Activated CD8-positive, alpha-beta T cell treated with anti-CD3 and anti-CD28 coated beads, Interleukin-2, amount 10 ng/mL, durations not matched to agents 7 days and 5 days (primary cell): ENCODE measurements around the gene MYL11. TPM values are rescaled to one million over a fixed set of nuclear protein-coding genes. Genes with fewer than 3 reads are reported as not detected.

Experiments
- ATAC-seq: fragments of 150-1000 bp; cut with Tn5 transposase; one replicate; pipeline ENCODE4 v1.10.0; 2021; ENCODE audit warnings: moderate library complexity
- CTCF ChIA-PET: fragments of 350-600 bp; sonication (Branson Sonifier 250); formaldehyde crosslinking; loops from one replicate; lab custom pipeline; 2021; ENCODE audit warnings: antibody characterized with exemption; lab: Charles Lee
- POLR2A ChIA-PET: fragments of 350-600 bp; sonication (Branson Sonifier 250); formaldehyde crosslinking; loops from one replicate; lab custom pipeline; 2021; ENCODE audit warnings: antibody characterized with exemption; lab: Charles Lee
- DNase-seq: peaks from one replicate; pipeline ENCODE4 v3.0.0-alpha.2; 2020
- H3K27ac Mint-ChIP-seq: one replicate; pipeline ENCODE4 v1.8.0; 2021; ENCODE audit warnings: mild to moderate bottlenecking, mixed read lengths
- H3K27me3 Mint-ChIP-seq: one replicate; pipeline ENCODE4 v1.8.0; 2021; ENCODE audit warnings: low read depth, mixed read lengths
- H3K36me3 Mint-ChIP-seq: one replicate; pipeline ENCODE4 v1.8.0; 2021; ENCODE audit warnings: low read depth, mixed read lengths
- H3K4me1 Mint-ChIP-seq: one replicate; pipeline ENCODE4 v1.8.0; 2021; ENCODE audit warnings: low read depth, mixed read lengths
- H3K4me3 Mint-ChIP-seq: one replicate; pipeline ENCODE4 v1.8.0; 2021; ENCODE audit warnings: mild to moderate bottlenecking, mixed read lengths
- H3K9me3 Mint-ChIP-seq: one replicate; pipeline ENCODE4 v1.8.0; 2022; ENCODE audit warnings: mixed read lengths; ENCODE audit not compliant: insufficient read depth
- total RNA-seq, 2 experiments: library from RNA; stranded (reverse); gene quantifications; one replicate each; pipeline ENCODE4 v1.2.3, GENCODE V29; 2021

The MYL11 gene
- total RNA-seq, 2 experiments from 2014 or later: 1.3 TPM; not detected in 1

GRCh38 chr16:30348113-30348512, 26.5 kb upstream of the MYL11 start:
- POLR2A ChIA-PET: no interaction called here
- H3K27me3 Mint-ChIP-seq: no peaks in the 10 kb centered on the region

GRCh38 chr16:30348929-30349328, 25.7 kb upstream of the MYL11 start:
- no peaks in the 10 kb centered on the region for H3K27me3 Mint-ChIP-seq
- ATAC-seq: no peak
- H3K9me3 Mint-ChIP-seq: no peaks in the 10 kb centered on the region
- ChIA-PET POLR2A (interaction anchor here (1.5 kb wide), 1 partner anchor 14 kb away, joined by 5 read pairs; no protein-coding TSS in a partner anchor), CTCF (interaction anchor here (0.6 kb wide), 1 partner anchor 267 kb away, joined by 4 read pairs; no protein-coding TSS in a partner anchor)
- DNase-seq: no peak
- H3K4me3 Mint-ChIP-seq: no peak overlapping the region
- H3K4me1 Mint-ChIP-seq: peaks cover 41% of the 10 kb centered on the region
- peaks cover 38% of the 10 kb centered on the region for H3K36me3 Mint-ChIP-seq
- peak overlapping the region; percentile 66 for H3K27ac Mint-ChIP-seq

More at GRCh38 chr16:30348113-30348512, 26.5 kb upstream of the MYL11 start:
- Mint-ChIP-seq H3K4me3 (no peak overlapping the region), H3K27ac (no peak overlapping the region), H3K36me3 (peaks cover 37% of the 10 kb centered on the region), H3K9me3 (no peaks in the 10 kb centered on the region), H3K4me1 (peaks cover 34% of the 10 kb centered on the region)
- DNase-seq: no peak
- ATAC-seq: no peak
- CTCF ChIA-PET: no interaction called here

GRCh38 chr16:30349675-30350074, 24.9 kb upstream of the MYL11 start:
- peaks cover 47% of the 10 kb centered on the region for H3K4me1 Mint-ChIP-seq
- ATAC-seq: no peak
- H3K9me3 Mint-ChIP-seq: no peaks in the 10 kb centered on the region
- H3K36me3 Mint-ChIP-seq: peaks cover 45% of the 10 kb centered on the region
- peak overlapping the region; percentile 63 for H3K27ac Mint-ChIP-seq
- ChIA-PET POLR2A (interaction anchor here (0.6 to 1.5 kb wide), 2 partner anchors 14 to 246 kb away, joined by 3 to 5 read pairs; no protein-coding TSS in a partner anchor), CTCF (no interaction called here)
- DNase-seq: no peak
- H3K27me3 Mint-ChIP-seq: no peaks in the 10 kb centered on the region
- no peak overlapping the region for H3K4me3 Mint-ChIP-seq

- peak; percentile 53 for DNase-seq
Observed at GRCh38 chr16:30350134-30350871, 24.3 kb upstream of the MYL11 start.

GRCh38 chr16:30351001-30351441, 23.6 kb upstream of the MYL11 start:
- ChIA-PET CTCF (no interaction called here), POLR2A (no interaction called here)
- no peak for ATAC-seq
- DNase-seq: no peak
- peaks cover 50% of the 10 kb centered on the region for H3K36me3 Mint-ChIP-seq
- H3K4me3 Mint-ChIP-seq: no peak overlapping the region
- H3K27ac Mint-ChIP-seq: peak overlapping the region; percentile 74
- no peaks in the 10 kb centered on the region for H3K9me3 Mint-ChIP-seq
- no peaks in the 10 kb centered on the region for H3K27me3 Mint-ChIP-seq
- peaks cover 57% of the 10 kb centered on the region for H3K4me1 Mint-ChIP-seq

More at GRCh38 chr16:30350134-30350871, 24.3 kb upstream of the MYL11 start:
- ChIA-PET POLR2A (interaction anchor here (0.6 to 1.5 kb wide), 2 partner anchors 15 to 246 kb away, joined by 3 to 5 read pairs; no protein-coding TSS in a partner anchor), CTCF (interaction anchor here (0.6 kb wide), 1 partner anchor 59 kb away, joined by 3 read pairs; no protein-coding TSS in a partner anchor)
- Mint-ChIP-seq H3K27me3 (no peaks in the 10 kb centered on the region), H3K27ac (peak overlapping the region; percentile 74), H3K4me3 (no peak overlapping the region), H3K36me3 (peaks cover 49% of the 10 kb centered on the region), H3K4me1 (peaks cover 50% of the 10 kb centered on the region), H3K9me3 (no peaks in the 10 kb centered on the region)
- peak; percentile 42 for ATAC-seq

- CTCF ChIA-PET: no interaction called here
- Mint-ChIP-seq H3K27me3 (no peaks in the 10 kb centered on the region), H3K4me3 (no peak overlapping the region), H3K27ac (peak overlapping the region; percentile 61), H3K4me1 (peaks cover 64% of the 10 kb centered on the region), H3K9me3 (no peaks in the 10 kb centered on the region), H3K36me3 (peaks cover 56% of the 10 kb centered on the region)
- POLR2A ChIA-PET: no interaction called here
- no peak for ATAC-seq
- DNase-seq: no peak
Observed at GRCh38 chr16:30351586-30352419, 22.8 kb upstream of the MYL11 start.

GRCh38 chr16:30352488-30353401, 21.9 kb upstream of the MYL11 start:
- no peaks in the 10 kb centered on the region for H3K27me3 Mint-ChIP-seq
- CTCF ChIA-PET: interaction anchor here (3.3 kb wide), 1 partner anchor 18 kb away, joined by 14 read pairs; the partner anchor contains the start of gene TBC1D10B
- peaks cover 74% of the 10 kb centered on the region for H3K4me1 Mint-ChIP-seq
- H3K4me3 Mint-ChIP-seq: peak overlapping the region; percentile 12
- no peak for DNase-seq
- POLR2A ChIA-PET: interaction anchor here (1.2 kb wide), 1 partner anchor 8 kb away, joined by 4 read pairs; no protein-coding TSS in a partner anchor
- no peaks in the 10 kb centered on the region for H3K9me3 Mint-ChIP-seq
- peaks cover 65% of the 10 kb centered on the region for H3K36me3 Mint-ChIP-seq
- no peak for ATAC-seq
- H3K27ac Mint-ChIP-seq: peak overlapping the region; percentile 60

GRCh38 chr16:30353438-30354129, 21.0 kb upstream of the MYL11 start:
- ATAC-seq (no peak), DNase-seq (no peak)
- Mint-ChIP-seq H3K4me1 (peaks cover 75% of the 10 kb centered on the region), H3K9me3 (no peaks in the 10 kb centered on the region), H3K4me3 (peak overlapping the region; percentile 95), H3K27ac (peak overlapping the region; percentile 30), H3K27me3 (no peaks in the 10 kb centered on the region), H3K36me3 (peaks cover 67% of the 10 kb centered on the region)
- ChIA-PET POLR2A (interaction anchor here (0.5 to 2.0 kb wide), 5 partner anchors 9 to 56 kb away, joined by 3 to 7 read pairs (median 4); partner anchors contain the start of gene TBC1D10B), CTCF (interaction anchor here (1.4 to 3.3 kb wide), 4 partner anchors 11 to 76 kb away, joined by 3 to 14 read pairs (median 6); partner anchors contain the start of genes DCTPP1 and TBC1D10B)

- peaks cover 69% of the 10 kb centered on the region for H3K36me3 Mint-ChIP-seq
- peak overlapping the region; percentile 95 for H3K4me3 Mint-ChIP-seq
- H3K27me3 Mint-ChIP-seq: no peaks in the 10 kb centered on the region
- CTCF ChIA-PET: interaction anchor here (1.4 to 3.3 kb wide), 4 partner anchors 10 to 75 kb away, joined by 3 to 14 read pairs (median 6); partner anchors contain the start of genes DCTPP1 and TBC1D10B
- H3K4me1 Mint-ChIP-seq: peaks cover 67% of the 10 kb centered on the region
- DNase-seq (no peak), ATAC-seq (peak; percentile 59)
- H3K27ac Mint-ChIP-seq: peak overlapping the region; percentile 89
- no peaks in the 10 kb centered on the region for H3K9me3 Mint-ChIP-seq
- POLR2A ChIA-PET: interaction anchor here (0.6 to 2.0 kb wide), 9 partner anchors 11 to 289 kb away, joined by 3 to 7 read pairs (median 4); partner anchors contain the start of genes ALDOA, TBC1D10B and ZNF48
Observed at GRCh38 chr16:30354423-30355143, 20.0 kb upstream of the MYL11 start.
